HEK293T (cell line): ENCODE results near the gene TPSG1.

Experiments
- CTCF ChIA-PET: fragments of 350-600 bp; formaldehyde crosslinking; extraction: SDS; loops from one replicate; lab custom pipeline; 2021; ENCODE audit warnings: antibody characterized with exemption, inconsistent platforms; lab: Yijun Ruan, JAX
- POLR2A ChIA-PET: fragments of 350-600 bp; formaldehyde crosslinking; extraction: SDS; loops from one replicate; lab custom pipeline; 2020; ENCODE audit warnings: antibody characterized with exemption, inconsistent platforms; lab: Yijun Ruan, JAX
- DNase-seq: peaks from one replicate; pipeline ENCODE4 v3.0.0; 2012; ENCODE audit warnings: mixed read lengths; ENCODE audit errors: extremely low spot score
- ARNT ChIP-seq: fragments of 450-650 bp; IDR thresholded peaks from 2 replicates; pipeline ENCODE4 v1.6.1; 2017; ENCODE audit warnings: mild to moderate bottlenecking
- BHLHE40 ChIP-seq: fragments of 450-650 bp; IDR thresholded peaks from 2 replicates; pipeline ENCODE4 v1.6.1; 2016; ENCODE audit warnings: mild to moderate bottlenecking, moderate library complexity, borderline replicate concordance
- CTBP1 ChIP-seq: fragments of 450-650 bp; IDR thresholded peaks from 2 replicates; pipeline ENCODE4 v1.6.1; 2016; ENCODE audit warnings: borderline replicate concordance
- ELF4 ChIP-seq: fragments of 450-650 bp; IDR thresholded peaks from 2 replicates; pipeline ENCODE4 v1.6.1; 2017; ENCODE audit warnings: antibody characterized with exemption
- FOXA1 ChIP-seq: fragments of 450-650 bp; IDR thresholded peaks from 2 replicates; pipeline ENCODE4 v1.6.1; 2016; ENCODE audit warnings: mild to moderate bottlenecking
- FOXK2 ChIP-seq: fragments of 450-650 bp; IDR thresholded peaks from 2 replicates; pipeline ENCODE4 v1.6.1; 2016; ENCODE audit warnings: mild to moderate bottlenecking
- FOXM1 ChIP-seq: fragments of 450-650 bp; IDR thresholded peaks from 2 replicates; pipeline ENCODE4 v1.6.1; 2017; ENCODE audit warnings: mild to moderate bottlenecking, borderline replicate concordance
- HDGF ChIP-seq: fragments of 450-650 bp; IDR thresholded peaks from 2 replicates; pipeline ENCODE4 v1.6.1; 2017; ENCODE audit warnings: antibody characterized with exemption, borderline replicate concordance
- L3MBTL2 ChIP-seq: fragments of 450-650 bp; conservative IDR thresholded peaks from 2 replicates; pipeline ENCODE4 v1.6.1; 2016; ENCODE audit warnings: mild to moderate bottlenecking
- LEF1 ChIP-seq: fragments of 450-650 bp; IDR thresholded peaks from 2 replicates; pipeline ENCODE4 v1.6.1; 2017; ENCODE audit warnings: mild to moderate bottlenecking, borderline replicate concordance
- NFRKB ChIP-seq: fragments of 450-650 bp; IDR thresholded peaks from 2 replicates; pipeline ENCODE4 v1.6.1; 2016; ENCODE audit warnings: mild to moderate bottlenecking, moderate library complexity
- PKNOX1 ChIP-seq: fragments of 450-650 bp; IDR thresholded peaks from 2 replicates; pipeline ENCODE4 v1.6.1; 2016
- SP1 ChIP-seq: fragments of 450-650 bp; IDR thresholded peaks from 2 replicates; pipeline ENCODE4 v1.6.1; 2017
- SUZ12 ChIP-seq: fragments of 450-650 bp; IDR thresholded peaks from 2 replicates; pipeline ENCODE4 v1.6.1; 2016; ENCODE audit warnings: mild to moderate bottlenecking
- TARDBP ChIP-seq: fragments of 450-650 bp; IDR thresholded peaks from 2 replicates; pipeline ENCODE4 v1.6.1; 2016
- ZNF384 ChIP-seq: fragments of 450-650 bp; IDR thresholded peaks from 2 replicates; pipeline ENCODE4 v1.6.1; 2016

Gene TPSG1

GRCh38 chr16:1208239-1208830, 16.7 kb downstream of the TPSG1 start:
- DNase-seq = no peak
- TF ChIP-seq CTBP1 (no peak), LEF1 (no peak), ZNF384 (no peak), SUZ12 (no peak), FOXK2 (no peak), ARNT (no peak), BHLHE40 (no peak), L3MBTL2 (no peak), PKNOX1 (no peak), NFRKB (no peak), FOXM1 (no peak), HDGF (no peak), TARDBP (no peak), SP1 (no peak), ELF4 (no peak), FOXA1 (no peak)
- POLR2A ChIA-PET = no interaction called here
- CTCF ChIA-PET = no interaction called here

GRCh38 chr16:1206786-1207185, 18.3 kb downstream of the TPSG1 start:
- no peak for DNase-seq
- POLR2A ChIA-PET = no interaction called here
- TF ChIP-seq PKNOX1 = no peak
- no peak for TF ChIP-seq SUZ12
- CTCF ChIA-PET = no interaction called here

- TF ChIP-seq BHLHE40 (no peak), FOXA1 (no peak), L3MBTL2 (no peak), SP1 (no peak), HDGF (no peak), FOXM1 (no peak), ARNT (no peak), ZNF384 (no peak)
- CTCF ChIA-PET = no interaction called here
Measured at GRCh38 chr16:1206326-1206725, 18.7 kb downstream of the TPSG1 start.

GRCh38 chr16:1204933-1205332, 20.1 kb downstream of the TPSG1 start:
- CTCF ChIA-PET = no interaction called here
- TF ChIP-seq FOXM1 = no peak
- no peak for TF ChIP-seq FOXA1
- TF ChIP-seq FOXK2 = no peak
- no peak for TF ChIP-seq SP1
- no peak for TF ChIP-seq HDGF
- no peak for TF ChIP-seq L3MBTL2
- no peak for TF ChIP-seq PKNOX1
- TF ChIP-seq TARDBP = no peak
- no peak for TF ChIP-seq BHLHE40
- TF ChIP-seq ZNF384 = no peak
- no peak for TF ChIP-seq LEF1
- POLR2A ChIA-PET = no interaction called here
- DNase-seq = no peak

More at GRCh38 chr16:1206326-1206725, 18.7 kb downstream of the TPSG1 start:
- DNase-seq = no peak
- POLR2A ChIA-PET = no interaction called here

DNA sequence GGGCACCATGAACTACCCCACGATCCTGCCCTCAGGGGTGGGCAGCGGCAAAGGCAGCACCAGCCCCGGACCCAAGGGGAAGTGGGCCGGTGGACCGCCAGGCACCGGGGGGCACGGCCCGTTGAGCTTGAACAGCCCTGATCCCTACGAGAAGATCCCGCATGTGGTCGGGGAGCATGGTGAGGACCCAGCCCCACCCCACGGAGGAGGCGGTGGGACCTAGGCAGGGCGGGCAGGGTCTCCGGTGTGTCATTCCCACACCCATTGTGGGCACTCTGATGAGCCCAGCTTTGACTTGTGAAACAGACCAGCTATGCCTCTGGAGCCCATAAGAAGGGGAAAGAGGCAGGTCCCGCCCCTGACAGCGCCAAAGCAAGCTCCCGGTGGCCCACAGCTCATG, 22.8 kb downstream of the TPSG1 start:
- POLR2A ChIA-PET = no interaction called here
- no peak for DNase-seq
- no peak for TF ChIP-seq FOXA1
- no peak for TF ChIP-seq FOXK2
- no peak for TF ChIP-seq FOXM1
- no peak for TF ChIP-seq LEF1
- CTCF ChIA-PET = no interaction called here

DNA sequence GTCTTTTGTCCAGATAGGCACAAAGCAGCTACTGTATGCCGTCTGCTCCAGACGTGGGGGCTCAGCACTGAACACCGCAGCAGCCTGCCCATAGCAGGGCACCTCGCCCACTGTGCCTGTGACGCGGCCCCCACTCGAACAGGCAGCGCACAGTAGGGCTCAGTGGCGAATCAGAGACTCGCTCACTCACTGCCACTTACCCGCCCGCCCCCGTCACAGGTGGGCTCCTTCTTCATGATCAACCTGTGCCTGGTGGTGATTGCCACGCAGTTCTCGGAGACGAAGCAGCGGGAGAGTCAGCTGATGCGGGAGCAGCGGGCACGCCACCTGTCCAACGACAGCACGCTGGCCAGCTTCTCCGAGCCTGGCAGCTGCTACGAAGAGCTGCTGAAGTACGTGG, 23.6 kb downstream of the TPSG1 start:
- CTCF ChIA-PET = interaction anchor here (0.6 kb wide), 1 partner anchor 13 kb away, joined by 3 read pairs; no protein-coding TSS in a partner anchor
- TF ChIP-seq LEF1 (no peak), FOXK2 (no peak), HDGF (no peak), FOXM1 (no peak), CTBP1 (no peak), BHLHE40 (no peak), SP1 (no peak), ZNF384 (no peak), TARDBP (no peak), PKNOX1 (no peak), SUZ12 (no peak)
- no peak for DNase-seq
- POLR2A ChIA-PET = no interaction called here
